HuH-7 (cell line): ENCODE results near the gene GPX5.
"Not testable (repeated sequence)": the region's sequence is repeated elsewhere in the genome, so short reads cannot be mapped to it uniquely, and the experiment has no call there.

Source experiments
- DNase-seq: peaks from one replicate; pipeline ENCODE4 v3.0.0; 2011; ENCODE audit warnings: low spot score

GPX5 gene

GRCh38 chr6:28512387-28512786, 13.3 kb upstream of the GPX5 start:
- DNase-seq = not testable (repeated sequence)

GRCh38 chr6:28515676-28516075, 10.0 kb upstream of the GPX5 start, which contains the start of gene GPX6:
GPX6 (minus strand) TSS chr6:28515793; CDS start chr6:28515743, 50 bp downstream.
- no peak for DNase-seq

GRCh38 chr6:28517964-28518363, 7.7 kb upstream of the GPX5 start:
- DNase-seq = no peak

GRCh38 chr6:28522594-28523240, 3.0 kb upstream of the GPX5 start:
- no peak for DNase-seq

- DNase-seq = no peak
These were observed 2.4 kb upstream of the GPX5 start for GRCh38 chr6:28523241-28523622.

GRCh38 chr6:28530777-28531176, 5.1 kb downstream of the GPX5 start:
- no peak for DNase-seq

- no peak for DNase-seq
These were observed 5.9 kb downstream of the GPX5 start for GRCh38 chr6:28531479-28532128.

- DNase-seq = no peak
These were observed 8.6 kb downstream of the GPX5 start for GRCh38 chr6:28534306-28534705.

- no peak for DNase-seq
These were observed 9.2 kb downstream of the GPX5 start for GRCh38 chr6:28534875-28535274.

- DNase-seq = no peak
These were observed 11.4 kb downstream of the GPX5 start for GRCh38 chr6:28537065-28537464.

- DNase-seq = no peak
These were observed 11.9 kb downstream of the GPX5 start for GRCh38 chr6:28537509-28538140.

- no peak for DNase-seq
These were observed 16.3 kb downstream of the GPX5 start for GRCh38 chr6:28541996-28542395.

- peak; percentile 48 for DNase-seq
These were observed 17.0 kb downstream of the GPX5 start for GRCh38 chr6:28542440-28543296.

GRCh38 chr6:28543651-28544610, 18.2 kb downstream of the GPX5 start:
- DNase-seq = no peak

GRCh38 chr6:28545955-28546354, 20.3 kb downstream of the GPX5 start:
- DNase-seq = no peak

- not testable (repeated sequence) for DNase-seq
These were observed 21.3 kb downstream of the GPX5 start for GRCh38 chr6:28547003-28547402.

- DNase-seq = no peak
These were observed 26.4 kb downstream of the GPX5 start for GRCh38 chr6:28551891-28552666.

- DNase-seq = no peak
These were observed 27.8 kb downstream of the GPX5 start for GRCh38 chr6:28553384-28553985.

GRCh38 chr6:28553986-28554881, 28.6 kb downstream of the GPX5 start:
- DNase-seq = no peak
